Tongue (tissue), 1 donor: Measurements from ENCODE around the gene WRNIP1. TPM values are rescaled to one million over a fixed set of nuclear protein-coding genes. Genes with fewer than 3 reads are reported as not detected.

Experiments
- total RNA-seq: library from RNA; depleted of rRNA; stranded (reverse); fragments of >200 nt; gene quantifications from one replicate; pipeline ENCODE4 v1.2.3, GENCODE V29; 2014

WRNIP1 gene
- total RNA-seq, 1 donor from 2014 or later, result 67.7 TPM

Other genes with a start within 250 kb of the WRNIP1 start
- gene MYLK4, start 14.5 kb upstream of the WRNIP1 start, total RNA-seq, result 14.9 TPM
- gene SERPINB1, start 76.5 kb downstream of the WRNIP1 start, total RNA-seq, result 23.2 TPM
- 7.4 TPM for gene SERPINB9, start 137.9 kb downstream of the WRNIP1 start, total RNA-seq
- gene SERPINB6, start 206.2 kb downstream of the WRNIP1 start, total RNA-seq, result 89.5 TPM
- 7.1 TPM for gene NQO2, start 234.5 kb downstream of the WRNIP1 start, total RNA-seq